ENCODE measurements around the gene CFAP410.

GRCh38 chr21:44328242-44328895 is 10.8 kb downstream of the CFAP410 start:
- TF ChIP-seq POLR2A (IDR thresholded peaks at IDR 0.05): no peak
- TF ChIP-seq CTCF (IDR thresholded peaks at IDR 0.05): no peak
- no peak for TF ChIP-seq POLR2AphosphoS5 (IDR thresholded peaks at IDR 0.05)

All from breast epithelium (tissue), 3 donors.